OCI-LY7 (cell line): ENCODE results near the gene INSYN2A.

Source experiments
- CTCF ChIP-seq: fragments of 200-600 bp; sonication (generic); conservative IDR thresholded peaks from 2 replicates; pipeline ENCODE4 v1.5.1; 2014; ENCODE audit warnings: mild to moderate bottlenecking, antibody characterized with exemption, low read length, moderate library complexity, mixed read lengths
- EZH2phosphoT487 ChIP-seq: fragments of 200-600 bp; sonication (generic); IDR thresholded peaks from 2 replicates; pipeline ENCODE4 v1.6.1; 2018; ENCODE audit warnings: low read depth, borderline replicate concordance, mild to moderate bottlenecking, mixed run types, antibody characterized with exemption, low read length, moderate library complexity, mixed read lengths

- TF ChIP-seq CTCF = no peak
- TF ChIP-seq EZH2phosphoT487 = no peak
These were observed 22.3 kb upstream of the INSYN2A start for GRCh38 chr10:127218658-127219057.
